HEK293 (cell line): Measurements from ENCODE around the gene HCAR2.

Experiments
- ATF2 ChIP-seq: fragments of 450-650 bp; formaldehyde crosslinking; IDR thresholded peaks from 2 replicates; pipeline ENCODE4 v1.5.1; 2016; ENCODE audit warnings: missing biosample characterization, missing genetic modification characterization, low read depth
- EGR2 ChIP-seq: fragments of 450-650 bp; formaldehyde crosslinking; IDR thresholded peaks from 2 replicates; pipeline ENCODE4 v1.5.1; 2016; ENCODE audit warnings: low read depth, missing biosample characterization, missing genetic modification characterization
- GLIS1 ChIP-seq: fragments of 450-650 bp; formaldehyde crosslinking; IDR thresholded peaks from 2 replicates; pipeline ENCODE4 v1.5.1; 2016; ENCODE audit warnings: missing biosample characterization, missing genetic modification characterization
- GLIS2 ChIP-seq: fragments of 450-650 bp; formaldehyde crosslinking; IDR thresholded peaks from 2 replicates; pipeline ENCODE4 v1.5.1; 2016; ENCODE audit warnings: missing biosample characterization, missing genetic modification characterization
- IKZF3 ChIP-seq: fragments of 450-650 bp; IDR thresholded peaks from 2 replicates; pipeline ENCODE4 v1.5.0; 2018; ENCODE audit warnings: missing biosample characterization, mild to moderate bottlenecking, missing genetic modification characterization, moderate library complexity
- OSR2 ChIP-seq: fragments of 450-650 bp; formaldehyde crosslinking; IDR thresholded peaks from 2 replicates; pipeline ENCODE4 v1.5.1; 2016; ENCODE audit warnings: missing biosample characterization, missing genetic modification characterization
- PRDM10 ChIP-seq: fragments of 450-650 bp; formaldehyde crosslinking; IDR thresholded peaks from 2 replicates; pipeline ENCODE4 v1.5.1; 2016; ENCODE audit warnings: missing biosample characterization, missing genetic modification characterization
- YY2 ChIP-seq: fragments of 450-650 bp; formaldehyde crosslinking; IDR thresholded peaks from 2 replicates; pipeline ENCODE4 v1.5.1; 2016; ENCODE audit warnings: missing biosample characterization, missing genetic modification characterization
- ZBTB10 ChIP-seq: fragments of 450-650 bp; formaldehyde crosslinking; IDR thresholded peaks from 2 replicates; pipeline ENCODE4 v1.5.1; 2016; ENCODE audit warnings: missing biosample characterization, missing genetic modification characterization
- ZBTB7A ChIP-seq: fragments of 450-650 bp; formaldehyde crosslinking; IDR thresholded peaks from 2 replicates; pipeline ENCODE4 v1.5.1; 2016; ENCODE audit warnings: low read depth, missing biosample characterization, missing genetic modification characterization
- ZNF214 ChIP-seq: fragments of 450-650 bp; formaldehyde crosslinking; IDR thresholded peaks from 2 replicates; pipeline ENCODE4 v1.5.1; 2017; ENCODE audit warnings: missing biosample characterization, mild to moderate bottlenecking, missing genetic modification characterization, borderline replicate concordance
- ZNF221 ChIP-seq: fragments of 450-650 bp; formaldehyde crosslinking; IDR thresholded peaks from 2 replicates; pipeline ENCODE4 v1.5.1; 2017; ENCODE audit warnings: missing biosample characterization, missing genetic modification characterization, borderline replicate concordance
- ZNF510 ChIP-seq: fragments of 450-650 bp; formaldehyde crosslinking; IDR thresholded peaks from 2 replicates; pipeline ENCODE4 v1.5.1; 2018; ENCODE audit warnings: mild to moderate bottlenecking, missing genetic modification characterization, missing biosample characterization; ENCODE audit not compliant: insufficient replicate concordance
- TF ChIP-seq, protein P1 (sequence below): fragments of 450-650 bp; formaldehyde crosslinking; IDR thresholded peaks from 2 replicates; pipeline ENCODE4 v1.5.1; 2016; ENCODE audit warnings: missing biosample characterization, missing genetic modification characterization
- TF ChIP-seq, protein P2 (sequence below): fragments of 450-650 bp; formaldehyde crosslinking; IDR thresholded peaks from 2 replicates; pipeline ENCODE4 v1.5.1; 2016; ENCODE audit warnings: missing biosample characterization, missing genetic modification characterization
- TF ChIP-seq, protein P3 (sequence below): IDR thresholded peaks from 2 replicates; pipeline ENCODE4 v1.6.1; 2011; ENCODE audit warnings: mild to moderate bottlenecking, low read depth, low read length, borderline replicate concordance
- TF ChIP-seq, protein P4 (sequence below): fragments of 450-650 bp; formaldehyde crosslinking; IDR thresholded peaks from 2 replicates; pipeline ENCODE4 v1.5.1; 2016; ENCODE audit warnings: missing biosample characterization, missing genetic modification characterization
- TF ChIP-seq, protein P5 (sequence below): fragments of 450-650 bp; formaldehyde crosslinking; IDR thresholded peaks from 2 replicates; pipeline ENCODE4 v1.5.1; 2016; ENCODE audit warnings: missing biosample characterization, missing genetic modification characterization

Gene HCAR2

DNA sequence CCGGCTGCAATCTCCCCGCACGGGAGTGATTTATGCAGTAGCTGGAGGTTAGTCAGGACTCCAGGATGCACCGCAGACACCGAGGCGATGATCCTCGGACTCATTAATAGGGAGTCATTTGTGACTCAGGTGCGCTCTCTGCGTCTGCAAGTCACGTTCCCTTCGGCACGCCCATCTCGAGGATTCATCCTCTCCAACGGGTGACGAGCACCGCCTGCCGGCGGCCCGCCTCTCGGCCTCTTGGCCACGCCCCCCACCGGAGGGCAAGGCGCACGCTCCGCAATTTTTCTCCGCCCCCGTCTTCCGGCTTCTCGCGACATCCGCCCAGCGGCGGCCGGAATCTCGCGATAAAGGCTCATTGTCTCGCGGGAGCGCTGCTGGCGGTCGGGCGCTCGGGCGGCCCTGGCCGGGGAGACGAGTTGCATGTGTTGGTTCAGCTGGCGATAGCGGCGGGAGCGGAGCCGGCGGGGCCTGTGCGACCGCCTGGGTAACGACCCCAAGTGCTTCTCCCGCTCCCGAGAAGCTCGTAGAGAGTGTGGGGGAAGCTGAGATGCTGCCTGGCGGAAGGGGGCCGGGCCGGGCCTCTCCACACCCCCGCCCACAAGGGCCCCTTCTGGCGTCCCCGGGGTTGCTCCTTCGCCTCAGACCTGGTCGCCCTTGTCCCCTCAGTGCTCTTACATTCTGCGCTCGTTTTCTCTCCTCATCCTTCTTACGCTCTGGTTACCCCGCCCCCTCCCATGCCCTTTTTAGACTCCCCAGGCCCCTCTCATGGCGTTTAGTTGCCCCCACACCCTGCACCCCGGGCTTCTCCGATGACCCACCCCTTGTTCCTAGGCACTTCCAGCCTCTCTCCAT lies 49.5 kb upstream of the HCAR2 start, which contains the start of gene DENR (continued):
- TF ChIP-seq GLIS1 (tag by site-specific recombination): peak; percentile 71
- TF ChIP-seq OSR2: peak; percentile 74
- no peak for TF ChIP-seq ZBTB7A (tag by site-specific recombination)
- TF ChIP-seq, protein P1, sequence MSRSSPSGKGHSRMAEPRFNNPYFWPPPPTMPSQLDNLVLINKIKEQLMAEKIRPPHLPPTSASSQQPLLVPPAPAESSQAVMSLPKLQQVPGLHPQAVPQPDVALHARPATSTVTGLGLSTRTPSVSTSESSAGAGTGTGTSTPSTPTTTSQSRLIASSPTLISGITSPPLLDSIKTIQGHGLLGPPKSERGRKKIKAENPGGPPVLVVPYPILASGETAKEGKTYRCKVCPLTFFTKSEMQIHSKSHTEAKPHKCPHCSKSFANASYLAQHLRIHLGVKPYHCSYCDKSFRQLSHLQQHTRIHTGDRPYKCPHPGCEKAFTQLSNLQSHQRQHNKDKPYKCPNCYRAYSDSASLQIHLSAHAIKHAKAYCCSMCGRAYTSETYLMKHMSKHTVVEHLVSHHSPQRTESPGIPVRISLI (tag by site-specific recombination): no peak
- no peak for TF ChIP-seq ATF2 (tag by site-specific recombination)
- no peak; the same call in 1 of the 2 replicates for TF ChIP-seq YY2
- peak; percentile 59; the same call in 1 of the 2 replicates for TF ChIP-seq IKZF3 (tag by site-specific recombination)
- TF ChIP-seq, protein P2, sequence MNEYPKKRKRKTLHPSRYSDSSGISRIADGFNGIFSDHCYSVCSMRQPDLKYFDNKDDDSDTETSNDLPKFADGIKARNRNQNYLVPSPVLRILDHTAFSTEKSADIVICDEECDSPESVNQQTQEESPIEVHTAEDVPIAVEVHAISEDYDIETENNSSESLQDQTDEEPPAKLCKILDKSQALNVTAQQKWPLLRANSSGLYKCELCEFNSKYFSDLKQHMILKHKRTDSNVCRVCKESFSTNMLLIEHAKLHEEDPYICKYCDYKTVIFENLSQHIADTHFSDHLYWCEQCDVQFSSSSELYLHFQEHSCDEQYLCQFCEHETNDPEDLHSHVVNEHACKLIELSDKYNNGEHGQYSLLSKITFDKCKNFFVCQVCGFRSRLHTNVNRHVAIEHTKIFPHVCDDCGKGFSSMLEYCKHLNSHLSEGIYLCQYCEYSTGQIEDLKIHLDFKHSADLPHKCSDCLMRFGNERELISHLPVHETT (tag by site-specific recombination): peak; percentile 28; the same call in 1 of the 2 replicates
- TF ChIP-seq, protein P3, sequence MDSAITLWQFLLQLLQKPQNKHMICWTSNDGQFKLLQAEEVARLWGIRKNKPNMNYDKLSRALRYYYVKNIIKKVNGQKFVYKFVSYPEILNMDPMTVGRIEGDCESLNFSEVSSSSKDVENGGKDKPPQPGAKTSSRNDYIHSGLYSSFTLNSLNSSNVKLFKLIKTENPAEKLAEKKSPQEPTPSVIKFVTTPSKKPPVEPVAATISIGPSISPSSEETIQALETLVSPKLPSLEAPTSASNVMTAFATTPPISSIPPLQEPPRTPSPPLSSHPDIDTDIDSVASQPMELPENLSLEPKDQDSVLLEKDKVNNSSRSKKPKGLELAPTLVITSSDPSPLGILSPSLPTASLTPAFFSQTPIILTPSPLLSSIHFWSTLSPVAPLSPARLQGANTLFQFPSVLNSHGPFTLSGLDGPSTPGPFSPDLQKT: no peak
- peak; percentile 80 for TF ChIP-seq EGR2 (tag by site-specific recombination)
- no peak for TF ChIP-seq ZNF510 (tag by site-specific recombination)
- no peak for TF ChIP-seq ZNF214 (tag by site-specific recombination)
- TF ChIP-seq, protein P4, sequence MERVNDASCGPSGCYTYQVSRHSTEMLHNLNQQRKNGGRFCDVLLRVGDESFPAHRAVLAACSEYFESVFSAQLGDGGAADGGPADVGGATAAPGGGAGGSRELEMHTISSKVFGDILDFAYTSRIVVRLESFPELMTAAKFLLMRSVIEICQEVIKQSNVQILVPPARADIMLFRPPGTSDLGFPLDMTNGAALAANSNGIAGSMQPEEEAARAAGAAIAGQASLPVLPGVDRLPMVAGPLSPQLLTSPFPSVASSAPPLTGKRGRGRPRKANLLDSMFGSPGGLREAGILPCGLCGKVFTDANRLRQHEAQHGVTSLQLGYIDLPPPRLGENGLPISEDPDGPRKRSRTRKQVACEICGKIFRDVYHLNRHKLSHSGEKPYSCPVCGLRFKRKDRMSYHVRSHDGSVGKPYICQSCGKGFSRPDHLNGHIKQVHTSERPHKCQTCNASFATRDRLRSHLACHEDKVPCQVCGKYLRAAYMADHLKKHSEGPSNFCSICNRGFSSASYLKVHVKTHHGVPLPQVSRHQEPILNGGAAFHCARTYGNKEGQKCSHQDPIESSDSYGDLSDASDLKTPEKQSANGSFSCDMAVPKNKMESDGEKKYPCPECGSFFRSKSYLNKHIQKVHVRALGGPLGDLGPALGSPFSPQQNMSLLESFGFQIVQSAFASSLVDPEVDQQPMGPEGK (tag by site-specific recombination): peak; percentile 83
- TF ChIP-seq PRDM10: peak; percentile 68
- no peak for TF ChIP-seq ZNF221 (tag by site-specific recombination)
- TF ChIP-seq, protein P5, sequence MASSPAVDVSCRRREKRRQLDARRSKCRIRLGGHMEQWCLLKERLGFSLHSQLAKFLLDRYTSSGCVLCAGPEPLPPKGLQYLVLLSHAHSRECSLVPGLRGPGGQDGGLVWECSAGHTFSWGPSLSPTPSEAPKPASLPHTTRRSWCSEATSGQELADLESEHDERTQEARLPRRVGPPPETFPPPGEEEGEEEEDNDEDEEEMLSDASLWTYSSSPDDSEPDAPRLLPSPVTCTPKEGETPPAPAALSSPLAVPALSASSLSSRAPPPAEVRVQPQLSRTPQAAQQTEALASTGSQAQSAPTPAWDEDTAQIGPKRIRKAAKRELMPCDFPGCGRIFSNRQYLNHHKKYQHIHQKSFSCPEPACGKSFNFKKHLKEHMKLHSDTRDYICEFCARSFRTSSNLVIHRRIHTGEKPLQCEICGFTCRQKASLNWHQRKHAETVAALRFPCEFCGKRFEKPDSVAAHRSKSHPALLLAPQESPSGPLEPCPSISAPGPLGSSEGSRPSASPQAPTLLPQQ (tag by site-specific recombination): peak; percentile 67
- TF ChIP-seq ZBTB10 (tag by site-specific recombination): peak; percentile 43; the same call in 1 of the 2 replicates
- peak; percentile 96 for TF ChIP-seq GLIS2 (tag by site-specific recombination)
